Measurements from ENCODE around the gene METTL24. TPM values are rescaled to one million over a fixed set of nuclear protein-coding genes. Genes with fewer than 3 reads are reported as not detected.
A peak's percentile ranks its signal among the peaks of the same experiment; 100 is the strongest.

METTL24 gene
- total and polyA plus RNA-seq, 2 of the 13 experiments (the other 11 are each of a cell fraction or from before 2014, with no cell fraction given) = not detected

DNA sequence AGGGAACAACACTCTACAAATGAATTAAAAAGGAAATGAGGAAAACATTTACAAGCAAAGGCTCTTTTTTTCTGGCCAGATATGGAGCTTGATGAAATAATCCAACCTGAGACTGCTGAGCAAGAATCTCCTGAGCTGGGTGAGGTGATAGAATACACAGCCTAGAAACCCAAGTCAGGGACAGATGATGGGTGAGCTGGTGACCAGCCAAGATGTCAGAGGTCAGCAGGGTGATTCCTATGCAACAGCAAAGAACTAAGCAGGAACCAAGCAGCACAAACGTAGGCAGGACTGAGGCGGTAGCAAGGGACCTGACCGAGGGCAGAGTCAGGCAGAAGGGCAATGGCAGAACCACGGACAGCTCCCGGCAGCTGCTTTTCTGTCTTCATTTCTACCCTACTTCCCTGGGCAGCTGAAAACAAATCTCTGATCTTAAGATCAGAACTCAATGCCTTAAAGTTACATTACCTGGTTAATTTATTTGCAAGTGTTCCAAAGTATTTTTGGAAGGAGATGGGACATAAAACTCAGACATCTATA, 102.9 kb downstream of the METTL24 start:
- in situ Hi-C loops (cut with HindIII; ENCODE audit: extremely low pct_ligation_motif_present, low pct_unique_long_range_greater_than_20kb) = no loop called here
- Histone ChIP-seq H3K27ac (ENCODE audit: extremely low read length, insufficient read depth, low read length) (no peak overlapping the region), H3K9me3 (ENCODE audit: low read length) (no peaks in the 10 kb centered on the region), H3K4me1 (ENCODE audit: insufficient read depth, low read length) (no peaks in the 10 kb centered on the region), H3K79me2 (ENCODE audit: insufficient read depth, low read length) (no peaks in the 10 kb centered on the region), H3K4me2 (ENCODE audit: low read depth, low read length) (no peak overlapping the region), H3K36me3 (replicated peaks in 1 of 2; ENCODE audit: control insufficient read depth in 1 of 2, insufficient read depth in 2 of 2, low read length in 2 of 2) (no peaks in the 10 kb centered on the region), H2AFZ (ENCODE audit: low read length) (no peak overlapping the region), H4K20me1 (ENCODE audit: insufficient read depth, low read length) (no peaks in the 10 kb centered on the region), H3K9ac (ENCODE audit: insufficient read depth, low read depth, low read length) (no peak overlapping the region), H3K27me3 (ENCODE audit: control insufficient read depth in 1 of 2, insufficient read depth in 2 of 2, low read length in 2 of 2) (no peaks in the 10 kb centered on the region), H3K4me3 (replicated peaks in 1 of 3; ENCODE audit: insufficient read depth in 1 of 3, low read depth in 2 of 3, low read length in 3 of 3) (no peak overlapping the region)
- POLR2A ChIA-PET = no interaction called here
- no peak for DNase-seq (ENCODE audit: low spot score)
- WGBS (ENCODE audit: low lambda C conversion rate) = 0% methylated on average over 2 of the region's 5 CpGs
- no TSS peak for BruUV-seq (replicated peaks)
- CTCF ChIA-PET (ENCODE audit: low intra/inter-chr PET ratio, low total read pairs) = no interaction called here
- no peak for FAIRE-seq
- intact Hi-C loops (cut with micrococcal nuclease; ENCODE audit: unreplicated experiment) = no loop called here
- peak; percentile 77 for ATAC-seq
- TF ChIP-seq ZNF232 (CRISPR knock-in tag; IDR thresholded peaks at IDR 0.05; ENCODE audit: borderline replicate concordance) = peak; percentile 52; the same call in 1 of the 2 replicates
- 0 out of 2 replicates have a peak, but pooled peaks have one; percentile 37 for TF ChIP-seq TFE3 (CRISPR knock-in tag; IDR thresholded peaks at IDR 0.05)
- peak; percentile 48 for TF ChIP-seq SALL1 (CRISPR knock-in tag; IDR thresholded peaks at IDR 0.05)
- no peak for TF ChIP-seq FOXK1 (CRISPR knock-in tag; IDR thresholded peaks at IDR 0.05; ENCODE audit: borderline replicate concordance, low read depth)
- TF ChIP-seq ZNF331 (CRISPR knock-in tag; IDR thresholded peaks at IDR 0.05) = peak; percentile 49; the same call in 1 of the 2 replicates
- no peak for TF ChIP-seq PBX3 (CRISPR knock-in tag; IDR thresholded peaks at IDR 0.05; ENCODE audit: borderline replicate concordance)
- 0 out of 2 replicates have a peak, but pooled peaks have one; percentile 75 for TF ChIP-seq EHMT2 (IDR thresholded peaks at IDR 0.05; ENCODE audit: borderline replicate concordance, low read depth, low read length)
- 0 out of 2 replicates have a peak, but pooled peaks have one; percentile 21 for TF ChIP-seq SAP130 (CRISPR knock-in tag; IDR thresholded peaks at IDR 0.05; ENCODE audit: low read depth)
- TF ChIP-seq ZNF766 (CRISPR knock-in tag; IDR thresholded peaks at IDR 0.05; ENCODE audit: borderline replicate concordance) = 0 out of 2 replicates have a peak, but pooled peaks have one; percentile 40
- TF ChIP-seq NR3C1 (CRISPR knock-in tag; IDR thresholded peaks at IDR 0.05) = no peak
- peak; percentile 58; the same call in 1 of the 2 replicates for TF ChIP-seq ZSCAN9 (CRISPR knock-in tag; IDR thresholded peaks at IDR 0.05; ENCODE audit: borderline replicate concordance)
- no peak for TF ChIP-seq RNF219 (CRISPR knock-in tag; IDR thresholded peaks at IDR 0.05)
- no peak for TF ChIP-seq ATRX (CRISPR knock-in tag; IDR thresholded peaks at IDR 0.05; ENCODE audit: borderline replicate concordance)
- TF ChIP-seq, protein P1, sequence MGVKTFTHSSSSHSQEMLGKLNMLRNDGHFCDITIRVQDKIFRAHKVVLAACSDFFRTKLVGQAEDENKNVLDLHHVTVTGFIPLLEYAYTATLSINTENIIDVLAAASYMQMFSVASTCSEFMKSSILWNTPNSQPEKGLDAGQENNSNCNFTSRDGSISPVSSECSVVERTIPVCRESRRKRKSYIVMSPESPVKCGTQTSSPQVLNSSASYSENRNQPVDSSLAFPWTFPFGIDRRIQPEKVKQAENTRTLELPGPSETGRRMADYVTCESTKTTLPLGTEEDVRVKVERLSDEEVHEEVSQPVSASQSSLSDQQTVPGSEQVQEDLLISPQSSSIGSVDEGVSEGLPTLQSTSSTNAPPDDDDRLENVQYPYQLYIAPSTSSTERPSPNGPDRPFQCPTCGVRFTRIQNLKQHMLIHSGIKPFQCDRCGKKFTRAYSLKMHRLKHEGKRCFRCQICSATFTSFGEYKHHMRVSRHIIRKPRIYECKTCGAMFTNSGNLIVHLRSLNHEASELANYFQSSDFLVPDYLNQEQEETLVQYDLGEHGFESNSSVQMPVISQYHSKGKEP (CRISPR knock-in tag; IDR thresholded peaks at IDR 0.05) = 0 out of 2 replicates have a peak, but pooled peaks have one; percentile 75
- no peak for TF ChIP-seq UBTF (CRISPR knock-in tag; IDR thresholded peaks at IDR 0.05)
- TF ChIP-seq FOXA3 (CRISPR knock-in tag; IDR thresholded peaks at IDR 0.05) = no peak

Data from HepG2 (cell line).